Measurements from ENCODE around the gene RNF113B.

The RNF113B gene

DNA sequence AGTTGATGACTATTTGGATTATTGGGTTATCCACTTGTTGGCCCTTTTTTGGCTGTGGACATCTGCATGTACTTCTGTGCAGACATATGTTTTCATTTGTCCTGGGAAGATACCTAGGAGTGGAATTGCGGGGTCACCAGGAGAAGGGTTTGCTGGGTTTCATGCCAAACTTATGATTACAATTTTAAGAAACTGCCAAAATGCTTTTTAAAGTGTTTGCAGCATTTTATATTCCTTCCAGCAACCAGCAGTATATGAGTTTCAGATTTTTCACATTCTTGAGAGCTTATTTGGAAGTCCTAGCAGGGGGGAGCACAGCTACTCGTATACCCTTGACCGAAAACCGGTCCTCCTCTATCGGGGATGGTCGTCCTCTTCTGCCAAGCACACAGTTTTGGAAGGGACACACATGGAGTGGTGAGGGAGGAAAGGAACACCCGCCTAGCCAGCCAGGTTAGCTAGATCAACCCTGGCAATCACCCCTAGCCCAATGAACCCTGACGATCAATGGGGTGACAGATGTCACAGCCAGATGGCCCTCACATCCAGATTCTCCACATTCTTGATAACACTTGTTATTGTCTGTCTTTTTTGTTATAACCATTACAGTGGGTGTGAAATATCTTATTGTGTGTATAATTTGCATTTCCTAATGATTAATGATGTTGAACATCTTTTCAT is 26.7 kb upstream of the RNF113B start:
- no peak for DNase-seq

DNA sequence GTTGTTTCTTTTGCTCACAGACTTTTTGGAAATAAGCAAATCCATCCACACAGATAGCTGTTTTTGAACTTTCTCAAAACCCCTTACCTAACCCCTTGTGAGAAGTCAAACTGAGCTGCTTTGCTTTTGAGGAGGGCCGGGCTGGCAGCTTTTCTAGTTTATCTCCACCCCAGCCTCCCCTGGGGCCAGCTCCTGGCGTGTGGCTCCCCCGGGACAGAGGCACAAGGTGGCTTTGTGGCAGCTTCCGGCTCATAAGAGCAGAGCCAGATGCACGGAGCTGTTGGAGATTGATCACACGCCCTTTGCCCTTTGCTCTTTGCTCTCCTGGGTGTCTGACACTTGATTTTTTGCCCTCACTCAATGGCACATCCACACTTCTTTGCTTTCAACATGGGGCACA is 24.9 kb upstream of the RNF113B start:
- DNase-seq, result no peak

DNA sequence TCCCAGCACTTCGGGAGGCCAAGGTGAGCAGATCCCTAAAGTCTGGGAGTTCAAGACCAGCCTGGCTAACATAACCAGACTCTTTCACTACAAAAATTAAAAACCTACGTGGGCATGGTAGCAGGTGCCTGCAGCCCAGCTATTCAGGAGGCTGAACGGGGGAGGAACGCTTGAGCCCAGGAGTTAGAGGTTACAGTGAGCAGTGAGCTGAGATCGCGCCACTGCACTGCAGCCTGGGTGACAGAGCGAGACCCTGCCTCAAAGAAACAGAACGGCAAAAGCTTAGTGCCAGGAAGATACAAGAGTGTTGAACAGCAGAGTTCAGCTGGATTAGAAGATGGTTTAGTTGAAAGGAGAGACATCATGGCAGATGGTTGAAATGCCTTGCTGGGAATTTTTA is 24.1 kb upstream of the RNF113B start:
- no peak for DNase-seq

DNA sequence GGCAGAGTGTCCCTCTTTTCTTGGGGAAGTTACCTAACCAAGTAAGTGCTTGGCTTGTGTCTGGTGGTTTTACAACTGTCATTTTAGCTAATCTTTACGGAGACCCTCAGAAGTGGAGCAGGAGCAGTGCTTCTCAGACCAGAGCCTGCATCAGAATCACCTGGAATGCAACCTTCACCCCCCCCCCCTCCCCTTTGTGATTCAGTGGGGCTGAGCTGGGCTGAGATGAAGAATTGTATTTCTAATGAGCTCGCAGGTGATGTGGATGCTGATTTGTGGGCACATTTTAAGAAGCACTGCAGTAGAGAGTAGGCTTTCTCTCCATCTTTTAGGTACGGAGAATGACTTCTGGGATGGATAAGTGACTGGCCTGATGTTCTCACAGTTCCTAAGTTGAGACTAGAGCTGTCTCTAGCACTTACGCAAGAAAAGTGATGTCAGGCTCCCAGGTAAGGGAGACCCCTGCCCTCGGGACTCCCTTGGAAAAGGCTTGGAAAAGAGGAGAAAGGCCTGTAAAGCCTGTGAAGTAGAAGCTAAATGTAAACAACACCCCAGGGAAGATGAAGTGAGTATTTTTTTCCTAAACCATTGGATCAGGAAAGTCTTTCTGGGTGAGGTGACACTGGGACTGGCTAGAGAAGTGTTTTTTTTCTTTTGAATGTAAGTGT is 23.3 kb upstream of the RNF113B start:
- no peak for DNase-seq

DNA sequence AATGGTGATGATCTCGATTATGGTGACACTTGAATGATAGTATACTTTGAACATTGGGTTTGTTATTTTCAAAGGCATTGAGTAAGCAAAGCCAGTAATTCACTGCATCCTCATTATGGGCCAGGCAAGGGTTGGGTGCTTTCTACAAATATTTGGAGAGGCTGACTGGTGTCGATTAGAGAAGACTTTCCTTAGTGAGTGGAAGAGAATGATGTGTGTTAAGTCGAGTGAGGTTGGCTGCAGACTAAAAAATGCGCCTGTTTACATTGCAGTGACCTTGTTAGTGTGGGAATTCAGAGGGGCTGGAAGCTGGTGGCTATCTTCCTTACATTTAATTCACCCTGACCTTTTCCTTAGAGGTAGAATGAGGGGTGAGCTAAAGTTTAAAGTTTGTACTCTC is 22.4 kb upstream of the RNF113B start:
- no peak for DNase-seq

DNA sequence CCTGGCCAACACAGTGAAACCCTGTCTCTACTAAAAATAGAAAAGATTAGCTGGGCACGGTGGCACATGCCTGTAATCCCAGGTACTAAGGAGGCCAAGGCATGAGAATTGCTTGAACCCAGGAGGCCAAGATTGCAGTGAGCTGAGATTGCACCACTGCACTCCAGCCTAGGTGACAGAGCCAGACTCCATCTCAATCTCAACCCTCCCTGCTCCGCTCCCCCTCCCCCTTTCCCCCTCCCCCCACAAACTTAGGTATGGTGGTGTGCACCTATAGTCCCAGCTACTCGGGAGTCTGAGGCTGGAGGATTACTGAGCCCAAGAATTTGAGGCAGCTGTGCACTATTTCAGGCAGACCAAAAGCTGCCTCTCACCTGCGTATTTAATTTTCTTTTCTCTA is 21.6 kb upstream of the RNF113B start:
- no peak for DNase-seq

DNA sequence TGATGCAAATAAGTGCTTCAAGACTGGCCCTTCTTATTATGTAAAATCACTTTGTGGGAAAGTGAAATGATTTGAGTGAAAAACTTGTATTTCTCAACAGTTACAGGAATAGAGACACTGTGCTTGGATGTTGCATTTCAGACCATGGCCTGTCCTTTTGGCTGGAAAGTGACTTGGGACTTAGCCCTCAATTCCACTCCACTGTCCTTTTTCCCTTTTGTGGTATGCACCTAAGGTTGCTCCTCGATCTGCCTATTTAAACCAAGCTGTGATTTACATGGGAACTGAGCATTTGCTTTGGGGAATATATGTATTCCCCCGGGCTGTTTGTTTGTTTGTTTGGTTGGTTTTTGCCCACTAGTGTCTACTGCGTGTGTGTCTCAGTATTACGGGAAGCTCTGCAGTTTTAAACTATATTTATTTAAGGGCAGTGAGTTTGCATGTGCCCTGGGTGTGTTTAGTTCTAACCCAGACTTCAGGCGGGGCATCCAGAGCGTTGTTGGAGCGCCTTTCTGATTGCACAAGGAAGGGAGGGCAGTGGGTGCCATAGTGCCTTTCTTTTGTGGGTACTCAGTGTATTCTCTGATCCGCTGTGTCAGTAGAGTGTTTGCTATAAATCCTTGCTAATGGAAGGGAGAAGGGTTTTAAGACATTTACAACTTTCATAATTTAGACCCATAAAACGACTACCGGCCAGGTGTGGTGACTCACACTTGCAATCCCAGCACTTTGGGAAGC is 18.2 kb upstream of the RNF113B start:
- no peak for DNase-seq

DNA sequence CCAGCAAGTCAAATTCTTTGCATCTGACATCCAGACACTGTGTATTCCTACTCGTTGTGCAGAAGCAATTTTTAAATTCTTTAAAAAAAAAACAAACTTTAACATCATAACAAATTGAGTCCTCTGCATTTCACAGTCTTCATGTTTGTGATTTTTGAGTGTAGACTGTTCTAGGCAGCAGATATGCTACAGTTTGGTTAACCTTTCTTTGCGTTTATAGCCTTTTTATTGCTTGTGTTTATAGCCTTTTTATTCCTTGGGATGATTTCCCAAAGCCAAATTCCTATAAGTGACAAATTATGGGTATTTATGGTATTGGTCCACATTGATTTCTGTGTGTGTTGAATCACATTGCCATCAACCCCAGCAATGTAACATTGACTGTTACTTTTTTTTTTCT is 14.9 kb upstream of the RNF113B start:
- no peak for DNase-seq

DNA sequence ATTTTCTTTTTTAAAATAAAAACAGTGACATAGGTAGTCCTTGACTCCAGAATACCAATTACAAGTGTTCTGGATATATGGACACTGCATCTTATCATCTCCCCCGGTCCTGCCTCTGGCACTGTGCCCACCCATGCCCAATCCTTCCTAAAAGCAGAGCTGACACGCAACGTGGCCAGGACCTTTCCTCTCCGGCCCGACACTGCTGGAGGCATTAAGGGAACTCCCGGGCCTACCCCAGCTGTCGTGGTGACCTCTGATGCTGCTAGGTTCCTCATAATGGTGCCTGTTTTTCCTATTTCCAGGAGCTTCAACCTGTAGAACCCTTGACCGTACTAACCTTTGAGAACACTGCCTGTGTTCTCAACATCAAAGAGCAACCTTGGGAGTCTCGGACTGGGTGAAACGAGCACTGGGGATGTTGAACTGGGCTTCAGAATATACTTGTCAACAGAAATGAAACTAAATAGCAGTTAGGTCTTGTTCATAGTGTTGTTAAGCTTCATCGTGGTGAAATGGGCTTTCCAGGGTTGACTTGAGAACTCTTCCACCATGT is 13.9 kb upstream of the RNF113B start:
- no peak for DNase-seq

DNA sequence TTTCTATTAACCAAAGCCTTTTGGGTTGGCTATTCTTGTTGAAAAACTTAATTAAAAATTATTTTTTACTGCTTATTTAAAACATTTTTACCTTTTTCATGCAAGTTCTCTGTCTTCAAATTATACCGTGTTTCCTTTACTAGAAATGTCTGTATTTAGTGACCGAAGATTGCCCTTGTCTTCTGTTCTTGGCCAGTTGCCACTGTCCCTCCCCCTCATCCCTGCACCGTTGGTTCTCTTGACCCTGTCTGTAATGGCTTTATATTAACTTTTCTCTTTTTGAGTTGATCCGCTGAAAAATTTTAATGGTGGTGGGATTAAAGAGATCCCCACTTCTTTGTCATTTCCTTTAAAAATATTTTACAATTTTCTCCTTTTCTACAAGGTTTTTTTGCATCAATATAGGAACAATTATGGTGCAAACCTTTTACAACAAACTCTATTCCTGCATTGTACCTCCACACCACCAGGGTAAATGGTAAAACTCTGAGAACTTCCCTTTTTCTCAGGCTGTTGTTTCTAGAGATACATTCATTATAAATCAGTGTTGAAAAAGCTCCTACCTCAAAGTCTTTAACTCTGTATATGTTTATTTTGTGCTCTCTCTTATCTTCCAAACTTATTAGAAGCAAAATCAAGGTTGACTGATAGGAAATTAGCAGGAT is 12.9 kb upstream of the RNF113B start:
- DNase-seq, result no peak

DNA sequence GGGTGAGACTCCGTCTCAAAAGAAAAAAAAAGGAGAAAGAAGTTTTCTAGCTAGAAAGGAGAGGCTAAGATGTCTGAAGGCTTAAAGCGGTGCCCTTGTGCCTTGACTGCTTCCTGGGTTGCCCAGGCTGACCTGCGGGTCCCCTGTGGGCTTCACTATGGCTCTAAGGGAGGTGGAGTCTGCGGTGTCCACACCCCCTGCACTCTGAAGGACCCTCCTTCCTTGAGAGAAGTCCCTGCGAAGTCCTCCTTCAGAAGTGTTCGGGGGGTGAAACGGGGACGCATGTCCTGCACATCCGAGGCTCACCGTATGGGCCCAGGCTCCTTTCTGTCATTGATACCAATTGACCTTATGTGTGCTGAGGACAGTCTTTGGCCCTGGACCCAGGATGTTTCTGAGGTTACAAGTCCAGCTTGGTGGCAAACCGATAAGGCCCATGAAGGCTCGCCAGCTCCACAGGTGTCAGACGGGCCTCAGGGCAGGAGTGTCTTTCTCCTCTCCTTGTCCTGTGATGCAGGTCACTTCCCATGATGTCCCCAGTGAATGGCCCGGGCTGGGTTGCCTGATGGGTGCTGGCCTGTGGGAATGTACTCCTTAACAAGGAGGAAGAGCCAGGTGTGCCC is 11.6 kb upstream of the RNF113B start:
- no peak for DNase-seq

DNA sequence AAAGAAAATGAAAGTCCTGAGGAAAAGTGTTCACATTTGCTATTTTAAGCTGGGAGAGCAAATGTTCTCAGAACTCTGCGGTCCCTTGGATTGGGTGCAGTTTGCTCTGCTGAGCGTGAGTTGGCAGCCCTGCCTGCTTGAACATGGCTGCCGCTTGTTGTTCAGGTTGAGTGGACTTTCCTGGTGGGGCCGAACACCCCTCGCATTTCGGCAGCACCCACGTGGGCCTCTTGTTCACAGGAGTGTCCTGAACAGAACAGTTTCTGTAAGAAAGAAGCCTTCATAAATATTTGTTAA is 10.8 kb upstream of the RNF113B start:
- no peak for DNase-seq

DNA sequence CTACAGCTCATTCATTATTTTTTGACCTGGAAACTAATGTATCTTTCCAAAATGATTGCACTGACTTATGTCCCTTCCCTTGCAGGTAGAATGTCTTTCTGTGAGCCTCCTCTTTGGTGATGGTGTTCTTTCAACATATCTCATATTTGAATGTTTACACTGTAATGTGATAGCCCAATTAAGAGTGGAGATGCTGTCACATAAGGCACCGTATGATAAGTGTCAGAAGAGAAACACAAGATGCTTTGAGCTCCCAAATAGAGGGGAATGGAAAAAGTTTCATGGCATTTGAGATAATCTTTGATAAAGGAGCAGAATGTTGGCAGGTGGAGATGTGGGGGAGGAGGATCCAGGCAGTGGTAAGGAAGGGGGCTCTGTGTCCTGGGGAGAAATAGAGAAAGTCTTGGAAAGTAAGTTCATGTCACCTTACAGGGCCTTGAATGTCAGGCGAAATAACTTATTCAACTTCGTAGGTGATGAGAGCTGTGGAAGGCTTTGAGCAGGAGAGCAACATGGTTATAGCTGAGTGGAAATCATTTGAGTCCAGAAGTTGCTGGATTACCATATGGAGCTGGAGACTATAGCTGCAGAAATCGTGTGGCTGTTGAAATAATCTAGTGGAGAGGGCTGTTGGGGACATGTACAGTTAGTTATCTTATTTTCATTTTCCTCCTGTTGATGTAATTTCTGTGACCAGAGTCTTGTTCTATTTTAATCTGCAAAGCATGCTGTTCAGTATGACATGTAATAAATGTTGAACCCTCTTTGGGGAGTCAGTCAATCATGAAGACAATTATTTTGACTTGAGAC is 10.3 kb upstream of the RNF113B start:
- DNase-seq, result no peak

DNA sequence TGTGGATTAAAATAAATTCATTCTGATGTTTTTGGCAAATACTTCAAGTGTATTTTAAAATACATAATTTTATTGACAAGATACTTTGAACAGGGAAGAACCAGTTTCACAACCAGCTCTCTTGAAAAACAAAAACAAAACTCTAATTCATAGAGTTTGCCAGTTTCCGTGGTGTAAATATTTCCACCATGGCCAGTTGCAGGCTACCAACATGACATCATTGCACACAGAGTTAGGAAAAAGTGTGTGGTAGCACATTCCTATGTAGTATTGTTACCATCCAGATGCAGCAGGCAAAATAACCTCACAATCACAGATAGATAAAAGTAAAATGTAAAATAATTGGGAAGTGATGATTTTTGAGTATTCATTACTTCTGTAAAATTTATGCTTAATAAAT is 7.7 kb upstream of the RNF113B start:
- DNase-seq, result no peak

DNA sequence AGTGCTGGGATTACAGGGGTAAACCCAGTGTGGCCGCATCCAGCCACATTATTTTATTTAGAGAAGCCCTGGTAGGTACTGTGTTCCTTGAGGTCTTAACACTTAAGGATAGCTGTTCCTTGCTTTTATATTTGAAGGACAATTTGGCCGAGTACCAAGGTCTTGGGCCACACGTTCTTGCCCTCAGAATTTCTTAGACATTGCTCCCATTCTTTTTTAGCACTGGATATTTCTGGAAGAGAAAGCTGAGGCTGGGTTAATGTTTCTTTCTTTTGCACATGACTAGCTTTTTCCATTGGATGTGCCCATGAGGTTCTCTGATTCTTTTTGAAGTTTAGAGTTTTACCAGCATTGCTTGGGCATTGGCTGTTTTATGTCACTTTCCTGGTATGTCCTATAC is 5.5 kb upstream of the RNF113B start:
- no peak for DNase-seq

DNA sequence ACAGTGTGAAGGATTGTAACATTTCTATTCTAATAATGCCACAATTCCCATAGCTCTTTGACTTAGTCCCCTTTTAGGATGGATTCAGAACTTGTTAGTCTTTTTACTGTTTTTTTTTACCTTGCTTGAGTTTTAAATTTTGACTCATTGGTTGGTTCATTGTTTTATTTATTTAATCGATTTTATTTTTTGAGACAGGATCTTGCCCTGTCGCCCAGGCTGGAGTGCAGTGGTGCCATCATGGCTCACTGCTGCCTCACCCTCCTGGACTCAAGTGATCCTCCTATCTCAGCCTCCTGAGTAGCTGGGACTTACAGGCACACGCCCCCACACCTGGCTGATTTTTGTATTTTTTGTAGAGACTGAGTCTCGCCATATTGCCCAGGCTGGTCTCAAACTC is 5.1 kb upstream of the RNF113B start:
- DNase-seq, result no peak

DNA sequence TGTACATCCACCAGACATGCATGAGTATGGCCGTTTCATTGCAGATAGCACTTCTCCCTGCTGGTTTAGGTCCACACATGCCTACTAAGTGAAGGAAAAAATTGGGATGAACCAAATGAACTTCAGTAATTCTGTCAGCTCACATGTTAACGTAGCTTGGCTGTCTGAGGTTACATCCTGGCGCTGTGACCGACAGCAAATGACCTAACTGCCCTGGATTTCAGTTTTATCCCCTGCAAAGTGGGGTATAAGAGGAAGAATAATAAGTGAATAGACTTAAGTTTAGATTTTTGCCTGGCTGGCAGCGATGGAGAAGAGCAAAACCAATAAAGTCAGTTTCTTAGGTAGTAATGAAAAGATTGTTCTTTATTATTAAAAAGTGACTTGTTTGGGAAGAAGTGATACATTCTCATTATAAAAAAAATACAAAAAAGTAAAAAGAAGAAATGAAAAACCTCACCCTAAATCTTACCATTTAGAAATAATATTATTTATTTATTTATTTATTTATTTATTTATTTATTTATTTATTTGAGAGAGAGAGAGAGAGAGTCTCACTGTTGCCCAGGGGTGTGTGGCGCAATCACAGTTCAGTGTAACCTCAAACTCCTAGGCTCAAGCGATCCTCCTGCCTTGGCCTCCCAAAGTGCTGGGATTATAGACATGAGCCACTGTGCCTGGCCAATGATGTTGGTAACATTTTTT is 4.2 kb upstream of the RNF113B start:
- DNase-seq, result no peak

DNA sequence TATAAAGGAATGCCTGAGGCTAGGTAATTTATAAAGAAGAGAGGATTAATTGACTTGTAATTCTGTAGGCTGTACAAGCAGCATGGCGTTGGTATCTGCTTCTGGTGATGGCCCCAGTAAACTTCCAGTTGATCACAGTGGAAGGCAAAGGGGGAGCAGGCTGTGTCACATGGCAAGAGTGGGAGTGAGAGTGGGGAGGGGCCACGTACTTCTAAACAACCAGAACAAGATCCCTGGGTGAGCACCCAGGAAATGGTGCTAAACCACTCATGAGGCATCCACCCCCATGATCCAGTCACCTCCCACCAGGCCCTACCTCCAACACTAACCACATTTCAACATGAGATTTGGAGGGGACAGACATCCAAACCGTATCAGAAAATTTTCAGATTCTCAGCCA is 3.0 kb upstream of the RNF113B start:
- DNase-seq, result no peak

DNA sequence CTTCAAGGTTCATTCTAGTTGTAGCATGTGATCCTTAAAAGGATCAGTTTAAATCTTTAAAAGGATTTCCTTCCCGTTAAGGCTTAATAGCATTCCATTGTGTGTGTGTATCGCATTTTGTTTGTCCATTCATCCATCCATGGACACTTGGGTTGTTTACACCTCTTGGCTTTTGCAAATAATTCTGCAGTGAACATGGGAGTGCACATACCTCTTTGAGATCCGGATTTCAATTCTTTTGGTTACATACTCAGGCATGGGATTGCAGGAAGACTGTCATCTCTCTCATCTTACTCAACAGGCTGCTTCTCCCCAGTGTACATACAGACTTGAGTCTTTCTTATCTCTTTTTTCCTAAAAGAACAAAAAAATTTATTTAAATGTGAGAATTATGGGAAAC is 1.2 kb downstream of the RNF113B start:
- no peak for DNase-seq

DNA sequence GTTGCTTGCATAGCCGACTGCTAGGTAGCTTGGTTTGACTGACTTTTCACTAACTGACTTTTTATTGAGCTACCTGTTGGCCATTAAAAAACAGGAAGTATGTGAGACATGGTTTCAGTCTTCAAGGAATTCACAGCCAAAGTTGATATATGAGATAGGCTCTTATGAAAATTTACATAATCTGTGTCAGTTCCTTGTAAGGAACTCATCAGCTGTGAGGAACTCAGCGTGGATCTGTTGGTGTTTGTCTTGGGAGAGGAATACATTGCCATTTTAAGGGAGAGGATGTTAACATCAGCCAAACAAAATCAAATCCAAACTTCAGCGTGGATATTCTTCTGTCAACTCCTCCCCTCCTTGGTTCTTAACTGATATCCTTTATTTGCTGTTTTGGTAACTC is 2.0 kb downstream of the RNF113B start:
- no peak for DNase-seq

DNA sequence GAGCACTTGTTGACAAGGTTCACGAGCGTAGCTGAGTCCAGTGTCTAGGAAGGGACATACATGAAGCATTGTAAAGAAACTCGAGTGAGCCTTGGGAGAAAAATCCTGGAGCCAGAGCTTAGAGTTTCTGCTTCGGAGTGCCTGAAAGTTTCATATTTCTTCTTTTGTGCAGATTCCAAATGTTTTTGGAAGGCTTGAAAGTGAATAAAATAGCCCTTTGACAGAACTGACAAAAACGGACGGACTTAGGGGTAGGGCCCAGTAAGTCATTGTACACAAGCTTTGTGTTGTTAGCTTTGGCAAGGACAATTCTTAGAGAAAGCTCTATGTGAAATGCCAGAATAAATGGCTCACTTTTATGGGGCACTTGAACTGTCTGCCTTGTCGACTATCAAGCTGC is 2.8 kb downstream of the RNF113B start:
- DNase-seq, result no peak
